Hematopoietic multipotent progenitor cell treated with erythropoietin and hydrocortisone succinate and interleukin-3 and kit ligand, for 6 days (in vitro differentiated cells): ENCODE results near the gene CMTM6.
"Not testable (repeated sequence)": the region's sequence is repeated elsewhere in the genome, so short reads cannot be mapped to it uniquely, and the experiment has no call there.

Experiments used
- DNase-seq: peaks from one replicate; pipeline ENCODE4 v3.0.0-alpha.2; 2015

Gene CMTM6

GRCh38 chr3:32463415-32463814, 39.2 kb downstream of the CMTM6 start:
- DNase-seq = not testable (repeated sequence)

- DNase-seq = not testable (repeated sequence)
These were observed 40.3 kb downstream of the CMTM6 start for GRCh38 chr3:32462191-32462986.

- not testable (repeated sequence) for DNase-seq
These were observed 41.7 kb downstream of the CMTM6 start for GRCh38 chr3:32460817-32461496.

- DNase-seq = peak; percentile 52
These were observed 42.5 kb downstream of the CMTM6 start for GRCh38 chr3:32460031-32460749.

- no peak for DNase-seq
These were observed 43.2 kb downstream of the CMTM6 start for GRCh38 chr3:32459450-32459849.

GRCh38 chr3:32457971-32458471, 44.6 kb downstream of the CMTM6 start:
- peak; percentile 66 for DNase-seq

- no peak for DNase-seq
These were observed 46.1 kb downstream of the CMTM6 start for GRCh38 chr3:32456429-32457130.

GRCh38 chr3:32455609-32456428, 46.8 kb downstream of the CMTM6 start:
- DNase-seq = no peak

GRCh38 chr3:32454731-32455608, 47.7 kb downstream of the CMTM6 start:
- DNase-seq = no peak

GRCh38 chr3:32454111-32454510, 48.5 kb downstream of the CMTM6 start:
- no peak for DNase-seq

- no peak for DNase-seq
These were observed 49.3 kb downstream of the CMTM6 start for GRCh38 chr3:32453346-32453745.

GRCh38 chr3:32452009-32452408, 50.6 kb downstream of the CMTM6 start:
- no peak for DNase-seq

GRCh38 chr3:32450992-32451659, 51.5 kb downstream of the CMTM6 start:
- no peak for DNase-seq

GRCh38 chr3:32450426-32450825, 52.2 kb downstream of the CMTM6 start:
- DNase-seq = no peak

GRCh38 chr3:32449691-32450090, 53.0 kb downstream of the CMTM6 start:
- no peak for DNase-seq

GRCh38 chr3:32448686-32449474, 53.8 kb downstream of the CMTM6 start:
- DNase-seq = no peak

- DNase-seq = no peak
These were observed 54.7 kb downstream of the CMTM6 start for GRCh38 chr3:32447865-32448400.

- DNase-seq = no peak
These were observed 59.2 kb downstream of the CMTM6 start for GRCh38 chr3:32443478-32443877.

GRCh38 chr3:32442766-32443165, 59.9 kb downstream of the CMTM6 start:
- no peak for DNase-seq
